ENCODE results near the gene MAT2A.

DNA sequence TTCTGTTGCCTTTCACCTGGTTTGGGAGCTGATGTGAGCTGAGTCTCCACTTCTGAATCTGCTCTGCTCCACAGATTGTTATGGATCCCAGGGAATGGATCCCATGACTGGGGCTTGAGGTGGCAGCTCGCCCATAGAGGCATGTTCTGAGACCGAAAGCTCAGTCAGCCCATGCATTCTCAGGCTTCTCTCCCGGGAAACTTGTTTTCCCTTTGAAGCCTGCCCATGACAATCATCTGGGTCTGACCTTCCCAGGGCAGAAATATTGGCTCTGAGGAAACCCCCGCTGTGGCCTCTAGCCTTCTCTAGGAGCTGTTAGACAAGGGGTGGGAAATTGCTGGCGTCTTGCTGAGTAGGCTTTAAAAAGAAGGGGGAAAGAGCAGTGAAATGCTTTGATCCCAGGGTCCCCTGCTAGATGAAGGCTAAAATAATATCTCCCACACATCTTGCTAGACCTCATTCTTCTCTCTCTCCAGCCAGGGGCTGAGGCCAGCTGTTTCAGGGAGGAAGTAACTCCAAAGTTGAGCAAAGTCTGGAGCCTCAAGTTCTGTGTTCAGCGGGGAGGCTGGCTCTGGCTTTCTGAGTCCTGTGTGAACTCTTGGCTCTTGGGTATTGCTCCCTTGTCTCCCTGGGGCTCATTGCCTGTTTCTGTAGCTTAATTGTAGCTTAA is 40.4 kb downstream of the MAT2A start:
- TF ChIP-seq CTCF (conservative IDR thresholded peaks at IDR 0.05) (no peak), ZFX (IDR thresholded peaks at IDR 0.05) (no peak)

Measured in C4-2B (cell line).